ENCODE data around the gene PSMD13.

DNA sequence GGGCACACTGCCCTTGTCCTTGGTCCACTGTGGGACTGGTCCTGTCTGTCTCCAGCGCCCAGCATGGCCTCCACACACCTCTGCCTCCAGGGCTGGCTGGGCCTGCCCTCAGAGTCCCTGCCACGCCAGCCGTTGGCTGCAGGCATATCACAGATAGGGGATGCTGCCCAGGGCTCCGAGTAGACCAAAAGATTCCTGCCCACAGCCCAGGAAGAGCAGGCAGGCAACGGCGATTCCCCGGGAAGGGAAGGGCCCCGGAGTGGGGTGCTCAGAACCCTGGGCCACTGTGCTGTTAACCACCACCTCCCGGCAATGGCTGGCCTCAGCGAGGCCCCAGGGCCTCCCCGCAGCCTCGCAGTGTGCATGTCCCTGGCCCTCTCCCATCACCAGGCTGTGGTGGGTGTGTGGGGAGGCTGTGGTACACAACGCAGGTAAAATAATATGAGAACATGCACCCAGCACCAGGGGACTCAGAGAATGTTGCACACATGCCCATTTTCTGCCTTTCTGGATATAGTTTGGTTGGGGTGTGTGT, 60.3 kb downstream of the PSMD13 start:
- no peak for TF ChIP-seq CTCF (IDR thresholded peaks at IDR 0.05; ENCODE audit: low read depth, low read length, missing input control)
- no peak for TF ChIP-seq SP1 (IDR thresholded peaks at IDR 0.05)
- no peak for TF ChIP-seq RAD21 (IDR thresholded peaks at IDR 0.05)
- TF ChIP-seq, protein P1, sequence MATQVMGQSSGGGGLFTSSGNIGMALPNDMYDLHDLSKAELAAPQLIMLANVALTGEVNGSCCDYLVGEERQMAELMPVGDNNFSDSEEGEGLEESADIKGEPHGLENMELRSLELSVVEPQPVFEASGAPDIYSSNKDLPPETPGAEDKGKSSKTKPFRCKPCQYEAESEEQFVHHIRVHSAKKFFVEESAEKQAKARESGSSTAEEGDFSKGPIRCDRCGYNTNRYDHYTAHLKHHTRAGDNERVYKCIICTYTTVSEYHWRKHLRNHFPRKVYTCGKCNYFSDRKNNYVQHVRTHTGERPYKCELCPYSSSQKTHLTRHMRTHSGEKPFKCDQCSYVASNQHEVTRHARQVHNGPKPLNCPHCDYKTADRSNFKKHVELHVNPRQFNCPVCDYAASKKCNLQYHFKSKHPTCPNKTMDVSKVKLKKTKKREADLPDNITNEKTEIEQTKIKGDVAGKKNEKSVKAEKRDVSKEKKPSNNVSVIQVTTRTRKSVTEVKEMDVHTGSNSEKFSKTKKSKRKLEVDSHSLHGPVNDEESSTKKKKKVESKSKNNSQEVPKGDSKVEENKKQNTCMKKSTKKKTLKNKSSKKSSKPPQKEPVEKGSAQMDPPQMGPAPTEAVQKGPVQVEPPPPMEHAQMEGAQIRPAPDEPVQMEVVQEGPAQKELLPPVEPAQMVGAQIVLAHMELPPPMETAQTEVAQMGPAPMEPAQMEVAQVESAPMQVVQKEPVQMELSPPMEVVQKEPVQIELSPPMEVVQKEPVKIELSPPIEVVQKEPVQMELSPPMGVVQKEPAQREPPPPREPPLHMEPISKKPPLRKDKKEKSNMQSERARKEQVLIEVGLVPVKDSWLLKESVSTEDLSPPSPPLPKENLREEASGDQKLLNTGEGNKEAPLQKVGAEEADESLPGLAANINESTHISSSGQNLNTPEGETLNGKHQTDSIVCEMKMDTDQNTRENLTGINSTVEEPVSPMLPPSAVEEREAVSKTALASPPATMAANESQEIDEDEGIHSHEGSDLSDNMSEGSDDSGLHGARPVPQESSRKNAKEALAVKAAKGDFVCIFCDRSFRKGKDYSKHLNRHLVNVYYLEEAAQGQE (IDR thresholded peaks at IDR 0.05): no peak
- no peak for TF ChIP-seq GABPA (IDR thresholded peaks at IDR 0.05 in 1 of 2, conservative IDR thresholded peaks at IDR 0.05 in 1 of 2)
- no peak for TF ChIP-seq ZBTB33 (IDR thresholded peaks at IDR 0.05)
- TF ChIP-seq, protein P2, sequence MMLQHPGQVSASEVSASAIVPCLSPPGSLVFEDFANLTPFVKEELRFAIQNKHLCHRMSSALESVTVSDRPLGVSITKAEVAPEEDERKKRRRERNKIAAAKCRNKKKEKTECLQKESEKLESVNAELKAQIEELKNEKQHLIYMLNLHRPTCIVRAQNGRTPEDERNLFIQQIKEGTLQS (IDR thresholded peaks at IDR 0.05): no peak
- no peak for TF ChIP-seq YY1 (IDR thresholded peaks at IDR 0.05)
- TF ChIP-seq MAX (IDR thresholded peaks at IDR 0.05): no peak
- no peak for TF ChIP-seq HNF4G (IDR thresholded peaks at IDR 0.05)
- no peak for TF ChIP-seq HNF4A (conservative IDR thresholded peaks at IDR 0.05)
- TF ChIP-seq TAF1 (conservative IDR thresholded peaks at IDR 0.05): no peak
- no peak for TF ChIP-seq EGR1 (IDR thresholded peaks at IDR 0.05; ENCODE audit: low read depth in 2 of 2)

All from liver (tissue), 3 donors.